GM12801 (cell line): ENCODE measurements around the gene ZNF492.
"Not testable (repeated sequence)": the region's sequence is repeated elsewhere in the genome, so short reads cannot be mapped to it uniquely, and the experiment has no call there.

Source experiments
- CTCF ChIP-seq: IDR thresholded peaks from one replicate; pipeline ENCODE4 v1.5.1; 2011; ENCODE audit warnings: control low read depth; ENCODE audit not compliant: insufficient read length; ENCODE audit errors: extremely low read depth

ZNF492 gene

GRCh38 chr19:22633706-22634449 lies at the start of gene ZNF492:
Gene ZNF492, plus strand, starts transcription at chr19:22634324. Its CDS starts 19,076 bp downstream, at chr19:22653400.
- not testable (repeated sequence) for TF ChIP-seq CTCF

DNA sequence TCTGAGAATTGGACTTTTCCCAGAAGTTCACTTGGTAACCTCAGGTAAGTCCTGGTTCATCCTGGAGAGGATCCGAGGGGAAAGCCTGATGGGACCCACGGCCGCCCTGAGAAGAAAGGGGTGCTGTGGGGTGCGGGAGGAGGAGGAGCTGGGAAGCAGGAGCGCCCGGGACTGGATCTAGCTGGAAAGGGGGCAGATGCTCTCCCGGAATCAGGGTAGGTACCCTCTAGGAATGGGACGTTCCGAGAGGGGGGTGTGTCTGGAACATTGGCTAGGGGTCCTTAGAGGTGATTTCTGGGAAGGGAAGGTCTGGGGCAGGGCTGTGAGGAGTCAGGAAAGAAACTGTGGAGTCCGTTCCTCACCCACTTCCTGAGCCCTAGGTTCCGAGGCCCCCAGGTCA lies 38.7 kb upstream of the ZNF492 start:
- TF ChIP-seq CTCF: no peak

- no peak for TF ChIP-seq CTCF
Observed at GRCh38 chr19:22595918-22596341, 38.2 kb upstream of the ZNF492 start.

DNA sequence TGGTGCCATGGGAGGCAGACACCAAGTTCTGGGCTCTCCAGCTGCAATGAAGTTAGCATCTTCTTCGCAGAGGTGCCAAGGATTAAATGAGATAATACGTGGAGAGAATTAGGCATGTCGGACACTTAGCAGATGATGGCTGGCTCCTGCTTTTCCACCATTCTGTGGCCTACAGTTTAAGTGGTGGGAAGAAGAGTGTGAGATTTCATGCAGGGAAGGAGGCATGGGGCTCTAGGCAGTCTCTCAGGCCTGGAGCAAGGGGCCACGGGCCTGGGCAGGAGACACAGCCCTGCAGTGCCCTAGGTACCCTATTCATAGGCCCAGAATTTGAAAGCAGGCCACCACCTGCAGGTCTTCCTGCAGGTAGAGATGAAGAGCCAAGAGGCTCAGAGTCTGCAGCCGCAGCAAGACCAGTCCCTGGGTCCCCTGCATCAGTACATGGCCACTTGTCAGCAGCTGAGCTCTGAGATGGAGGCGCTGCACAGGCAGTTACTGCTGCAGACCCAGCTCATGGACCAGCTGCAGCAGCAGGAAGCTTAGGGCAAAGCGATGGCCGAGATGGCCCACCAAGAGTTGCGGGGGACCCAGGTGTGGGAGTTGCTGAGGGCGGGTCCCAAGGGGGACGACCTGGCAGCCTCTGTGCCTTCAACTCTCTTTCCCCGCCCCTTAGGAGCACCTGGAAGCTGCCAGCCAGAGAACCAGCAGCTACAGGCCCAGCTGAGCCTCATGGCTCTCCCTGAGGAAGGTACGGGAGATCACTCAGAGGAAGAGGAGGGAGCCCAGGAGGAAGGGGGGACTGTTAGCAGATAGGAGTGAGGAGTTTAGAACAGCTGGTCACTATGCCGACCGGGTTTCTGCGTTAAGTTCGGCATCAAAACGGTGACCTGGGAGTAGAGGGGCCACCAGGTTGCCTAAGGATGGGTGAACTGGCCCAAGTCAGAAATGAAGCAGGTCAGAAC lies 33.2 kb upstream of the ZNF492 start:
- TF ChIP-seq CTCF: no peak

DNA sequence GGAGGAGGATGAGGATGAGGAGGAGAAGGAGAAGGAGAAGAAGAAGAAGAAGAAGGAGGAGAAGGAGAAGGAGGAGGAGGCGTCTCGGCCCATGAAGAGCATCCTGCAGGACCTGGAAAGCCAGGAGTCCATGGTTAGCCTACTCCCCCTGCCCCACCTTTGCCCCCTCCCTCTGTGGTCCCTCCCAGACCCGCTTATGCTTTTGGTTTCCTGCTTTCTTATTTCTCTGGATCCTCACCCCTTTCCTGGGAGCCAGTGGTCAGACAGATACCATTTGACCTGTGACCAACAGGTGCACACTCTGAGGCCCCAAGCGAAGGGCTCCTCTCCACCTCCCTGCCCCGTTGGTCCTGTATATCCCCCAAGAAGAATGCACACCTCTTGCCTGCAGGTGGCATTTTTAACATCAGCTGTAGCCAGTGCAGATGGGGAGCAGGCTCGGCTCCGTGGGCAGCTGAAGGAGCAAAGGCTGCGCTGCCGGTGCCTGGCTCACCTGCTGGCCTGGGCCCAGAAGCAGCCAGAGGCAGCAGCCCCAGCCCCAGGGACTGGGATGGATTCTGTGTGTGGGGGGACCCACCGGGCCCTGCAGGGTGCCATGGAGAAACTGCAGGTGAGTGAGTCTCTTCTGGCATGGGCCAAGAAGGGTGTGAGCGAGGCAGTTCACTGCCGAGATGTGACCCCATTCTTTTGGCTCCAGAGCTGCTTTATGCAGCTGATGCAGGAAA lies 32.1 kb upstream of the ZNF492 start:
- TF ChIP-seq CTCF: no peak

DNA sequence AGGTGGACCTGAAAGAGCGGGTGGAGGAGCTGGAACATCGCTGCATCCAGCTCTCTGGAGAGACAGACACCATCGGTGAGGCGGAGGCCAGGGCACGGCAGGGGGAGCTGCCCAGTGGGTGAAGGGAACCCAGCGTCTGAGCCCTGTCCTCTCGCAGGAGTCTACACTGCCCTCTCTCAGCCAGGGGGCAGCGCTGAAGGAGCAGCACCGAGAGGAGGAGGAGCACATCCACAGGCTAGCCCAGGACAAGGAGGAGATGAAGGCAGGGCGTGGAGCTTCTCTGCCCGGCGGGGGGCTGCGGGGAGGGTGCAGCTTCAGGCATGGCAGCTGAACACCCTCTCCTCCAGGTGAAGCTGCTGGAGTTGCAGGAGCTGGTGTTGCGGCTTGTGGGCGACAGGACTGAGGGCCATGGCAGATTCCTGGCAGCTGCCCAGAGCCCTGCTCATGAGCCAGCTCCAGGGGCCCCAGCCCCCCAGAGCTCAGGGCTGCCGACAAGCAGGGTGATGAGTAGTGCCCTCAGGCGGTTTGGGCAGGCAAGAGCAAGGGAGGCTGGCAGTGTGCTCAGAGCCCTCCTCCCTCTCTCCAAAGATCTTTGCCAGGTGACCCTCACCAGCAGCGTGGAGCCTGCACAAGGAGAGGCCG lies 31.4 kb upstream of the ZNF492 start:
- TF ChIP-seq CTCF: no peak
